Urothelium cell line (cell line): ENCODE measurements around the gene DNAH1.

Experiments
- DNase-seq: peaks from one replicate; pipeline ENCODE4 v3.0.0; 2011; ENCODE audit warnings: low spot score, mixed read lengths
- FAIRE-seq: peaks from 2 replicates; lab custom pipeline; 2011; peaks lifted over from hg19 to GRCh38; lab: Jason Lieb, UNC

Gene DNAH1

GRCh38 chr3:52442409-52443267 lies 126.5 kb downstream of the DNAH1 start:
- DNase-seq (no peak), FAIRE-seq (no peak)

DNA sequence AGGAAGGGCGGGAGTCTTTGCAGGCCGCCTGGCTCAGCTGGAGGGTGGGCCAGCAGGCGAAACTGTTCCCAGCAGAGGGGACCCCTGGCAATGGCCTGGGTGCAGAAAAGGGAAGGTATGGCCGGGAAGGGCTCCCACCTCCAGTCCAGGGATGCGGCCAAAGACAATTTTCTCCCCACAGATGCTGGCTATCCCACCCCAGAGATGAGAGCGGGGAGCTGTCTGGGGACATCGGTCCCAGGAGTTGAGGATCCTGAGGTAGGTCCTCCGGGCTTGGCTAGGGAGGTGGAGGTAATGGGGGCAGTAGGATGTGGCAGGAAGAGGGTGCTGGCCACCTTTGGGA lies 127.1 kb downstream of the DNAH1 start:
- FAIRE-seq (no peak), DNase-seq (no peak)

- FAIRE-seq (peak; percentile 91), DNase-seq (no peak)
Measured at GRCh38 chr3:52443791-52444687, 127.9 kb downstream of the DNAH1 start.

GRCh38 chr3:52444860-52445793 lies 129.0 kb downstream of the DNAH1 start, which contains the start of gene SEMA3G:
TSS of gene SEMA3G (minus strand) at chr3:52445103. CDS start at chr3:52445027, 76 bp downstream.
- no peak for FAIRE-seq
- peak; percentile 78 for DNase-seq

- no peak for FAIRE-seq
- DNase-seq, result no peak
Measured at GRCh38 chr3:52446042-52446441, 129.9 kb downstream of the DNAH1 start.

DNA sequence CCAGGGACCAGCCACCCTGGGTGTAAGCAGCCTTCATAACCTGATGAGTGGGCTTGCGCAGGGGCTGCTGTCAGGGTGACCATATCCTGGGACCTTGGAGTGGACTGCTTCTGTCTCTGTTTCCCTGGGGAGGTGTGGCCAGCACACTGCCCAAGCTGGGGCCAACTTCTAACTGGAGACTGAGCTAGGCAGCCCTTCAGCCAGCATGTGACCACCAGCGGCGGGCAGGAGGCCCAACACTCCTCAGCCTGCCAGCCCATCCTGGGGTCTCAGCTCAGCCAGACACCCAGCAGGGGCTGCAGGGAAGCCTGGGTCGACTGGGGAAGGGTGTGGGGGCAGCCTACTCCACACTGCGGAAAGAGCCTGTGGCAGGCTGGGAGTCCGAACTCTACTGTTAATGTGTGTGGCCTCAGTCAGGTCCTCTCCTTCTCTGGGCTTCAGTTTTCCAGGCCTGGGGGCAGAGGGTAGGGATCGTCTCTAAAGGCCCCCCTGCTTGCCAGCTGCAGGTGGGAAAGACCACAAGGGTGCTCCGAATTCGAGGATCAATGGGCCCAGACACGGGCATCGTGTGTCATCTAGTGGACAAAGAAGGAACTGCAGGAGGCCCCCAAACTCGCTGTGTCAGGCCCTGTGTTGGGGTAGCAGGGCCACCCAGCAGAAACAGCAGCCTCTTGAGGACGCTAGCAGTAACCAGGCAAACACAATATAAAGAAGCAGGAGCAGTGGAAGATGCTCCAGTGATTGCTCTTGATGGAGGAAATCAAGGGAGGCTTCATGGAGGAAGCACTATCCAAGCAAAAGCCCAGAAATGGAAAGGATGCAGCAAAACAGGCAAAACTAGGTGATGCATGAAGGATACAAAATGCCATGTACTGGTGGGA lies 130.8 kb downstream of the DNAH1 start:
- FAIRE-seq (no peak), DNase-seq (peak; percentile 63)

GRCh38 chr3:52447512-52448355 lies 131.6 kb downstream of the DNAH1 start:
- DNase-seq, result no peak
- FAIRE-seq, result no peak
